Pulmonary artery endothelial cell (primary cell): ENCODE data around the gene MANEAL. TPM values are rescaled to one million over a fixed set of nuclear protein-coding genes. Genes with fewer than 3 reads are reported as not detected.

ENCODE experiments used
- DNase-seq: peaks from one replicate; pipeline ENCODE4 v3.0.0-alpha.2; 2011; ENCODE audit warnings: low read depth, low spot score
- total RNA-seq: library from RNA; depleted of rRNA; stranded (reverse); fragments of >200 nt; gene quantifications from 2 replicates; pipeline ENCODE4 v1.2.3, GENCODE V29; 2014

Gene MANEAL
- total RNA-seq, 1 donor from 2014 or later, result 0.40 TPM

- no peak for DNase-seq
Observed at GRCh38 chr1:37782491-37782890, 11.2 kb upstream of the MANEAL start.

GRCh38 chr1:37792943-37793686 is 532 bp upstream of the MANEAL start:
- DNase-seq, result no peak

GRCh38 chr1:37794372-37795339 is 1.0 kb downstream of the MANEAL start:
- no peak for DNase-seq

- DNase-seq, result no peak
Observed at GRCh38 chr1:37795340-37796125, 1.9 kb downstream of the MANEAL start.

- DNase-seq, result no peak
Observed at GRCh38 chr1:37797750-37798345, 4.2 kb downstream of the MANEAL start.

- no peak for DNase-seq
Observed at GRCh38 chr1:37802439-37802838, 8.8 kb downstream of the MANEAL start.

- no peak for DNase-seq
Observed at GRCh38 chr1:37807220-37807554, 13.5 kb downstream of the MANEAL start.

- peak; percentile 84 for DNase-seq
Observed at GRCh38 chr1:37807555-37808368, 14.1 kb downstream of the MANEAL start, which contains the start of the genes C1orf122 and YRDC. Gene C1orf122 (plus strand): TSS chr1:37807790. CDS start chr1:37808405, 615 bp downstream. Gene YRDC (minus strand): TSS chr1:37808208. CDS start chr1:37808180, 28 bp downstream.

- no peak for DNase-seq
Observed at GRCh38 chr1:37808369-37809319, 15.0 kb downstream of the MANEAL start.

GRCh38 chr1:37809942-37810341 is 16.3 kb downstream of the MANEAL start:
- no peak for DNase-seq

GRCh38 chr1:37811027-37811655 is 17.5 kb downstream of the MANEAL start:
- DNase-seq, result no peak

GRCh38 chr1:37813529-37814145 is 20.0 kb downstream of the MANEAL start:
- DNase-seq, result no peak

- DNase-seq, result no peak
Observed at GRCh38 chr1:37814252-37814651, 20.6 kb downstream of the MANEAL start.

GRCh38 chr1:37817481-37817880 is 23.8 kb downstream of the MANEAL start:
- DNase-seq, result no peak

GRCh38 chr1:37821481-37821880 is 27.8 kb downstream of the MANEAL start:
- no peak for DNase-seq

GRCh38 chr1:37822906-37823815 is 29.5 kb downstream of the MANEAL start:
- no peak for DNase-seq

GRCh38 chr1:37824001-37824400 is 30.4 kb downstream of the MANEAL start:
- DNase-seq, result no peak
